Mesothelial cell of epicardium (in vitro differentiated cells): ENCODE results near the gene ERGIC3. TPM values are rescaled to one million over a fixed set of nuclear protein-coding genes. Genes with fewer than 3 reads are reported as not detected.
A peak's percentile ranks its signal among the peaks of the same experiment; 100 is the strongest.

Source experiments
- DNase-seq, 2 experiments: peaks; one replicate each; pipeline ENCODE4 v3.0.0; 2021; ENCODE audit warnings: low spot score in 2 of 2; ENCODE audit not compliant: unreplicated experiment in 2 of 2
- H3K27ac Mint-ChIP-seq: 2 replicates; pipeline ENCODE4 v1.8.0; 2021; ENCODE audit warnings: mixed read lengths
- H3K27me3 Mint-ChIP-seq: 2 replicates; pipeline ENCODE4 v1.8.0; 2021; ENCODE audit warnings: low read depth, mixed read lengths
- H3K36me3 Mint-ChIP-seq: 2 replicates; pipeline ENCODE4 v1.8.0; 2021; ENCODE audit warnings: mixed read lengths
- H3K4me1 Mint-ChIP-seq: 2 replicates; pipeline ENCODE4 v1.8.0; 2021; ENCODE audit warnings: mixed read lengths
- H3K4me3 Mint-ChIP-seq: 2 replicates; pipeline ENCODE4 v1.8.0; 2021; ENCODE audit warnings: mild to moderate bottlenecking, moderate library complexity, mixed read lengths
- H3K9me3 Mint-ChIP-seq: 2 replicates; pipeline ENCODE4 v1.8.0; 2021; ENCODE audit warnings: mixed read lengths
- CTCF ChIP-seq: fragments of 200-600 bp; sonication (generic); IDR thresholded peaks from one replicate; pipeline ENCODE4 v1.5.0; 2021; ENCODE audit warnings: antibody characterized with exemption; ENCODE audit not compliant: unreplicated experiment
- total RNA-seq: library from RNA; stranded (reverse); gene quantifications from 3 replicates; pipeline ENCODE4 v1.2.1, GENCODE V29; 2021

The ERGIC3 gene
- total RNA-seq: 253 to 258 TPM (median 255 TPM) in 3 replicates

DNA sequence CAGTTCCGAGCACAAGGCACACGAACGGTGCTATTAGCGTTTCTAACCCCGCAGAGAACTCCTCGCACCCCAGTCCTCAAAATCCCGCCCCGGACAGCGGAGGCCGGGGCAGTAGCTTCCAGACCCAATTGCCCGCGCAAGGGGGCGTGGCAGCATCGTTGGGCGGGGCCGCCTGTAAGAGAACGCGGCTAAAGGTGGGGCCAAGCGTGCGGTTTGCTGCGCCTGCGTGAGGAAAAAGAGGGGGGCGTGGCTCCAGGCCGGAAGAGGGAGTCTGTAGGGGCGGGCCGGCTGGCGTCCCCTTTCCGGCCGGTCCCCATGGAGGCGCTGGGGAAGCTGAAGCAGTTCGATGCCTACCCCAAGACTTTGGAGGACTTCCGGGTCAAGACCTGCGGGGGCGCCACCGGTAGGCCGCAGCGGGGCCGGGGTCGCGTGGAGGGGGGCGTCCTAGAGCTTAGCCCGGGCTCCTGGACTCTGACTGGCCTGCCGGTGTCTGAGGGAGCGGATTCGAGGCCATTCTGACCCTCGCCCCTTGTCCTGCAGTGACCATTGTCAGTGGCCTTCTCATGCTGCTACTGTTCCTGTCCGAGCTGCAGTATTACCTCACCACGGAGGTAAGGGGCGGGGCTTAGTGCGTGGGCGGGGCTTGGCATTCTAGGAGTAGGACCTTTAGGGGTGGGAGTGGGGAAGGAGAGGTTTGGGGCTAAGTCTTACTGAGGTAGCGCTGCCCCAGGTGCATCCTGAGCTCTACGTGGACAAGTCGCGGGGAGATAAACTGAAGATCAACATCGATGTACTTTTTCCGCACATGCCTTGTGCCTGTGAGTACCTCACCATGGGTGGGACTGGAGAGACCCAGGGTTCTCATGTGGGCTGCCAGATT, at the start of gene ERGIC3:
ERGIC3 (plus strand) TSS at position 296 of the 880 bp plus-strand sequence; CDS start at position 316, 20 bp downstream.
- peaks cover 18% of the 10 kb centered on the region for H3K4me1 Mint-ChIP-seq
- no peaks in the 10 kb centered on the region for H3K9me3 Mint-ChIP-seq

GRCh38 chr20:35492352-35492751, 49.5 kb upstream of the ERGIC3 start:
- H3K4me1 Mint-ChIP-seq: no peaks in the 10 kb centered on the region
- H3K27me3 Mint-ChIP-seq: no peaks in the 10 kb centered on the region
- H3K27ac Mint-ChIP-seq: no peak overlapping the region
- peaks cover 53% of the 10 kb centered on the region for H3K36me3 Mint-ChIP-seq
- no peak overlapping the region for H3K4me3 Mint-ChIP-seq
- no peak for DNase-seq
- no peaks in the 10 kb centered on the region for H3K9me3 Mint-ChIP-seq
- TF ChIP-seq CTCF: no peak

More for the DNA sequence above, at the start of gene ERGIC3:
- no peak for TF ChIP-seq CTCF
- peak; percentile 94 to 99 for DNase-seq
- Mint-ChIP-seq H3K4me3 (peak within 1 kb of the TSS; percentile 88), H3K27me3 (no peaks in the 10 kb centered on the region), H3K27ac (peak within 1 kb of the TSS; percentile 89), H3K36me3 (peaks cover 5% of the 10 kb centered on the region)

DNA sequence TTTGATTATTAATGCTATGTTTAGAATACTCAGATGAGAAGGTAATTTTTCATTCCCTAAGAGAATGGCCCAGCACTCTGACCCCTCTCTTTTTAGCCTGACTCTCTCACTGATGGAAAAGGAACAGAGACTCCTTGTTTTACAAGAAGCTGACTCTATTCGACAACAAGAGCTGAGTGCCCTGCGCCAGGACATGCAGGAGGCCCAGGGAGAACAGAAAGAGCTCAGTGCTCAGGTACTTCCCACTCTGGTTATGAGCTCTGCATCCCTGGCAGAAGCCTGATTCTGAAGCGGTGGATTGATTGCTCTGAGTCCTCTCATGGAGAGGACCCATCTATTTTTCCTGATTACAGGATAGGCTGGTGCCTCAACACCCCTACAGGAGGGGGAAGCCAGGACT, 45.4 kb upstream of the ERGIC3 start:
- no peaks in the 10 kb centered on the region for H3K27me3 Mint-ChIP-seq
- H3K4me1 Mint-ChIP-seq: no peaks in the 10 kb centered on the region
- no peak overlapping the region for H3K27ac Mint-ChIP-seq
- DNase-seq: no peak
- H3K4me3 Mint-ChIP-seq: no peak overlapping the region
- no peaks in the 10 kb centered on the region for H3K9me3 Mint-ChIP-seq
- peaks cover 55% of the 10 kb centered on the region for H3K36me3 Mint-ChIP-seq
- no peak for TF ChIP-seq CTCF

- H3K27me3 Mint-ChIP-seq: no peaks in the 10 kb centered on the region
- no peaks in the 10 kb centered on the region for H3K9me3 Mint-ChIP-seq
- no peak overlapping the region for H3K27ac Mint-ChIP-seq
- no peaks in the 10 kb centered on the region for H3K4me1 Mint-ChIP-seq
- H3K4me3 Mint-ChIP-seq: no peak overlapping the region
- no peak for DNase-seq
- peaks cover 54% of the 10 kb centered on the region for H3K36me3 Mint-ChIP-seq
- TF ChIP-seq CTCF: no peak
These were observed 44.6 kb upstream of the ERGIC3 start for GRCh38 chr20:35497320-35497719.

DNA sequence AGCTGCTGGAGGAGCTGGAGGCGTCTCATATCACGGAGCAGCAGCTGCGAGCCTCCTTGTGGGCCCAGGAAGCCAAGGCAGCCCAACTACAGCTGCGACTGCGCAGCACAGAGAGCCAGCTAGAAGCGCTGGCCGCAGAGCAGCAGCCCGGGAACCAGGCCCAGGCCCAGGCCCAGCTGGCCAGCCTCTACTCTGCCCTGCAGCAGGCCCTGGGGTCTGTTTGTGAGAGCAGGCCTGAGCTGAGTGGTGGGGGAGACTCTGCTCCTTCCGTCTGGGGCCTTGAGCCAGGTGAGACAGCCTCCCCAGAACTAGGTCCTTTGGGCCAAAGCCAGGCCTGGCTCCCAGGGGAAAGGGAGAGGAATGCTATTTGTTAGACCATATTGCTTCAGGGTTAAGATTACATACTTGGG, 44.1 kb upstream of the ERGIC3 start:
- Mint-ChIP-seq H3K4me1 (no peaks in the 10 kb centered on the region), H3K36me3 (peaks cover 54% of the 10 kb centered on the region), H3K27ac (no peak overlapping the region), H3K27me3 (no peaks in the 10 kb centered on the region), H3K4me3 (no peak overlapping the region), H3K9me3 (no peaks in the 10 kb centered on the region)
- DNase-seq: no peak
- TF ChIP-seq CTCF: no peak
